PC-9 (cell line): ENCODE results near the gene HEY2. TPM values are rescaled to one million over a fixed set of nuclear protein-coding genes. Genes with fewer than 3 reads are reported as not detected.
A peak's percentile ranks its signal among the peaks of the same experiment; 100 is the strongest.

Experiments
- BruUV-seq: library from RNA; stranded (reverse); fragments of 400-500 nt; replicated peaks from 2 replicates; lab custom pipeline; 2021; lab: Mats Ljungman, UMichigan
- CTCF ChIA-PET: fragments of 300-600 bp; sonication (Branson Sonifier 250); formaldehyde crosslinking; loops from one replicate; lab custom pipeline; 2022; ENCODE audit warnings: antibody characterized with exemption; lab: Charles Lee
- POLR2A ChIA-PET: fragments of 300-600 bp; sonication (Branson Sonifier 250); formaldehyde crosslinking; loops from one replicate; lab custom pipeline; 2022; ENCODE audit warnings: antibody characterized with exemption; ENCODE audit not compliant: unreplicated experiment; lab: Charles Lee
- DNase-seq, 2 experiments: peaks; one replicate each; pipeline versions ENCODE4 v3.0.0 to v3.0.0-alpha.2; 2015 to 2022; ENCODE audit warnings: mixed read lengths in 1 of 2
- H2AFZ ChIP-seq: fragments of 200-600 bp; sonication (generic); 2 replicates; pipeline ENCODE4 v1.8.1; 2017; ENCODE audit warnings: antibody characterized with exemption
- H3F3A ChIP-seq: fragments of 200-600 bp; sonication (generic); 2 replicates; pipeline ENCODE4 v1.8.1; 2017; ENCODE audit warnings: antibody characterized with exemption, mild to moderate bottlenecking, low read depth; ENCODE audit not compliant: insufficient read depth
- H3K27ac ChIP-seq: fragments of 200-600 bp; sonication (generic); 2 replicates; pipeline ENCODE4 v1.6.1; 2016; ENCODE audit warnings: mixed run types
- H3K27me3 ChIP-seq: fragments of 200-600 bp; sonication (generic); 2 replicates; pipeline ENCODE4 v1.6.1; 2016; ENCODE audit warnings: low read depth, mixed run types; ENCODE audit not compliant: insufficient read depth
- H3K36me3 ChIP-seq: fragments of 200-600 bp; sonication (generic); 2 replicates; pipeline ENCODE4 v1.6.1; 2016; ENCODE audit warnings: low read depth, mixed run types
- H3K4me1 ChIP-seq: fragments of 200-600 bp; sonication (generic); replicated peaks from 2 replicates; pipeline ENCODE4 v1.6.1; 2016; ENCODE audit warnings: mixed run types; ENCODE audit not compliant: insufficient read depth
- H3K4me2 ChIP-seq: fragments of 200-600 bp; sonication (generic); 2 replicates; pipeline ENCODE4 v1.6.1; 2017; ENCODE audit warnings: mixed run types
- H3K4me3 ChIP-seq: fragments of 200-600 bp; sonication (generic); 2 replicates; pipeline ENCODE4 v1.6.1; 2016; ENCODE audit warnings: mixed run types
- H3K79me2 ChIP-seq: fragments of 200-600 bp; sonication (generic); 2 replicates; pipeline ENCODE4 v1.6.1; 2017; ENCODE audit warnings: low read depth, mixed run types
- H3K9me2 ChIP-seq: fragments of 200-600 bp; sonication (generic); 2 replicates; pipeline ENCODE4 v1.8.1; 2017; ENCODE audit warnings: mild to moderate bottlenecking; ENCODE audit not compliant: insufficient read depth
- H3K9me3 ChIP-seq: fragments of 200-600 bp; sonication (generic); 2 replicates; pipeline ENCODE4 v1.8.1; 2016; ENCODE audit warnings: low read depth; ENCODE audit not compliant: insufficient read depth
- H4K20me1 ChIP-seq: fragments of 200-600 bp; sonication (generic); 2 replicates; pipeline ENCODE4 v1.8.1; 2017; ENCODE audit not compliant: insufficient read depth
- EZH2 ChIP-seq: fragments of 200-600 bp; sonication (generic); IDR thresholded peaks from 2 replicates; pipeline ENCODE4 v1.8.0; 2017; ENCODE audit warnings: antibody characterized with exemption, low read depth
- intact Hi-C: fragments of 100-400 bp; cut with micrococcal nuclease; formaldehyde crosslinking; loops from one replicate; pipeline ENCODE4 v1.10.0; 2022; ENCODE audit not compliant: unreplicated experiment
- total RNA-seq: library from RNA; stranded (reverse); gene quantifications from 2 replicates; pipeline ENCODE4 v1.2.3, GENCODE V29; 2021
- TF ChIP-seq, protein P1 (sequence below): fragments of 200-600 bp; sonication (generic); conservative IDR thresholded peaks from 2 replicates; pipeline ENCODE4 v1.6.1; 2017; ENCODE audit warnings: mixed run types, antibody characterized with exemption, mild to moderate bottlenecking, moderate library complexity

Gene HEY2
- total RNA-seq, 1 experiment from 2014 or later = not detected

GRCh38 chr6:125753218-125753936 lies 3.9 kb downstream of the HEY2 start:
- CTCF ChIA-PET = interaction anchor here (0.7 to 0.8 kb wide), 3 partner anchors 221 to 439 kb away, joined by 3 read pairs; no protein-coding TSS in a partner anchor

GRCh38 chr6:125753937-125754259 lies 4.5 kb downstream of the HEY2 start:
- Histone ChIP-seq H3K9me3 (no peaks in the 10 kb centered on the region), H3K9me2 (no peaks in the 10 kb centered on the region), H3K79me2 (no peaks in the 10 kb centered on the region), H2AFZ (no peak overlapping the region), H3K27me3 (no peaks in the 10 kb centered on the region), H3K4me2 (no peak overlapping the region), H3K36me3 (no peaks in the 10 kb centered on the region), H3F3A (peaks cover 8% of the 10 kb centered on the region; the same call in 1 of the 2 replicates), H3K4me3 (no peak overlapping the region), H4K20me1 (no peaks in the 10 kb centered on the region), H3K4me1 (peaks cover 4% of the 10 kb centered on the region), H3K27ac (no peak overlapping the region)
- no peak for DNase-seq
- intact Hi-C loops = loop anchor here (1.0 to 5.0 kb wide), 2 partner anchors 440 to 882 kb away; no protein-coding TSS in a partner anchor
- TF ChIP-seq, protein P1, sequence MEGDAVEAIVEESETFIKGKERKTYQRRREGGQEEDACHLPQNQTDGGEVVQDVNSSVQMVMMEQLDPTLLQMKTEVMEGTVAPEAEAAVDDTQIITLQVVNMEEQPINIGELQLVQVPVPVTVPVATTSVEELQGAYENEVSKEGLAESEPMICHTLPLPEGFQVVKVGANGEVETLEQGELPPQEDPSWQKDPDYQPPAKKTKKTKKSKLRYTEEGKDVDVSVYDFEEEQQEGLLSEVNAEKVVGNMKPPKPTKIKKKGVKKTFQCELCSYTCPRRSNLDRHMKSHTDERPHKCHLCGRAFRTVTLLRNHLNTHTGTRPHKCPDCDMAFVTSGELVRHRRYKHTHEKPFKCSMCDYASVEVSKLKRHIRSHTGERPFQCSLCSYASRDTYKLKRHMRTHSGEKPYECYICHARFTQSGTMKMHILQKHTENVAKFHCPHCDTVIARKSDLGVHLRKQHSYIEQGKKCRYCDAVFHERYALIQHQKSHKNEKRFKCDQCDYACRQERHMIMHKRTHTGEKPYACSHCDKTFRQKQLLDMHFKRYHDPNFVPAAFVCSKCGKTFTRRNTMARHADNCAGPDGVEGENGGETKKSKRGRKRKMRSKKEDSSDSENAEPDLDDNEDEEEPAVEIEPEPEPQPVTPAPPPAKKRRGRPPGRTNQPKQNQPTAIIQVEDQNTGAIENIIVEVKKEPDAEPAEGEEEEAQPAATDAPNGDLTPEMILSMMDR = 0 out of 2 replicates have a peak, but pooled peaks have one; percentile 13
- TF ChIP-seq EZH2 = no peak
- ChIA-PET CTCF (interaction anchor here (0.7 kb wide), 1 partner anchor 438 kb away, joined by 3 read pairs; no protein-coding TSS in a partner anchor), POLR2A (no interaction called here)
- BruUV-seq = no TSS peak

More at GRCh38 chr6:125753218-125753936, 3.9 kb downstream of the HEY2 start:
- Histone ChIP-seq H3K79me2 (no peaks in the 10 kb centered on the region), H3K9me2 (no peaks in the 10 kb centered on the region), H4K20me1 (no peaks in the 10 kb centered on the region), H3K4me1 (peaks cover 7% of the 10 kb centered on the region), H3K27me3 (peaks cover 4% of the 10 kb centered on the region; the same call in 1 of the 2 replicates), H3F3A (peaks cover 11% of the 10 kb centered on the region; the same call in 1 of the 2 replicates), H2AFZ (no peak overlapping the region), H3K9me3 (no peaks in the 10 kb centered on the region), H3K4me2 (no peak overlapping the region), H3K27ac (no peak overlapping the region), H3K4me3 (no peak overlapping the region), H3K36me3 (no peaks in the 10 kb centered on the region)
- intact Hi-C loops = loop anchor here (1.0 to 5.0 kb wide), 2 partner anchors 439 to 881 kb away; no protein-coding TSS in a partner anchor
- POLR2A ChIA-PET = no interaction called here
- no TSS peak for BruUV-seq
- DNase-seq = no peak
- TF ChIP-seq EZH2 = no peak
- TF ChIP-seq, protein P1 = peak; percentile 79

DNA sequence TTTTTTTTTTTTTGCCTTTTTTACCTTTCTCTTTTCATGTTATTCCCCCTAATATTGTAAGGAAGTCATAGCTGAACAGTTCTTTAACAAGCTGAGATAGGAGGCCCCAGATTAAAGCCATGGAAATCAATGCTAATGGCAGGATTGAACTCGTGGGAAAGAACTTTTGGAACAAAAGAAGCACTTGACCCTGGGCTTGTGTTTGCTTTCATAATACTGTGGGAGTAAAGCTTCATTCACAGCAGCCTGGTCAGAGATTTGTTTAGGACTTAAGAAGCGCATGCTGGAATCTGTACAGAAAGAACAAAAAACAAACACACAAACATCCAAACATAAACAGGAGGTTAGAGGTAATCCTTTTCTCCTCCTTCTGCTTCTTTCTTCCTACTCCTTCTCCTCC lies 5.1 kb downstream of the HEY2 start:
- no peak overlapping the region for H3K4me3 ChIP-seq
- no peak for DNase-seq
- TF ChIP-seq EZH2 = no peak
- TF ChIP-seq, protein P1 = no peak
- BruUV-seq = no TSS peak
- no peaks in the 10 kb centered on the region for H3K79me2 ChIP-seq
- H3K4me2 ChIP-seq = no peak overlapping the region
- intact Hi-C loops = loop anchor here (5.0 kb wide), 1 partner anchor 882 kb away; no protein-coding TSS in a partner anchor
- CTCF ChIA-PET = interaction anchor here (0.6 kb wide), 1 partner anchor 156 kb away, joined by 6 read pairs; no protein-coding TSS in a partner anchor
- H2AFZ ChIP-seq = no peak overlapping the region
- peaks cover 8% of the 10 kb centered on the region; the same call in 1 of the 2 replicates for H3F3A ChIP-seq
- H3K36me3 ChIP-seq = no peaks in the 10 kb centered on the region
- H3K27me3 ChIP-seq = no peaks in the 10 kb centered on the region
- H3K9me3 ChIP-seq = no peaks in the 10 kb centered on the region
- H3K9me2 ChIP-seq = no peaks in the 10 kb centered on the region
- H4K20me1 ChIP-seq = no peaks in the 10 kb centered on the region
- POLR2A ChIA-PET = no interaction called here
- H3K4me1 ChIP-seq = peaks cover 4% of the 10 kb centered on the region
- H3K27ac ChIP-seq = no peak overlapping the region
